ENCODE measurements around the gene CFAP54. TPM values are rescaled to one million over a fixed set of nuclear protein-coding genes. Genes with fewer than 3 reads are reported as not detected.
A peak's percentile ranks its signal among the peaks of the same experiment; 100 is the strongest.

Gene CFAP54
- total RNA-seq, 1 experiment from 2014 or later, result 0.16 TPM

DNA sequence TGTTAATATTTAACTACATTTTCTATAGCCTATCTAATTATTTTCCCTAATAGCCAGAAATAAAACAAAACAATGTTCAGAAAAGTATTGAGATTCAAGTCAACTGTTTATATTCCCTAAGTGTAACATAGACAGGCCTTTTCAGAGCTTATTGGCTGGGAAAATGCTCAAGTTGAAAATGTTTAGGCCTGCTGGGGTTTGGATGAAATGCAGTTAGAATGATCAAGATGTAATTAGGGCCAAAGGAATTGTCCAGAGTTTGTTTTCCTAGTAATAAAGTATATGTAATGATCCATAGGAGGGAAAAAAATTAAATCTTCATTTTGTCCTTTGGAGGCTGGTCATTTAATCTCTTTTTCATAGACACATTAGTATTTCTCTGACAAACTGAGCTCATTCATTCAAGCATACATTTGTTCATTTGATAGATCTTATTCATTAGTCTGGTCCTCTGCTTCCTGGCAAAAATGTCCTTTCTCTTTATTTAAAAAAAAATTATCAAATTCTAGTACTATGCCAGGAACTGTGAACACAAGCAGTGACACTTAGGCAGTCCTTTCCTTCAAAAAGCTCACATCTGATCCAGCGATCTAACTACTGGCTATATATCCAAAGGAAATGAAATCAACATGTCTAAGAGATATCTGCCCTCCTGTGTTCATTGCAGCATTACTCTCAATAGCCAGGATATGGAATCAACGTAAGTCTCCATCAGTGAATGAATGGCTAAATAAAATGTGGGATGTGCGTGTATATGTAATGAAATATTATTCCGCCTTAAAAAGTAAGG lies 377.6 kb downstream of the CFAP54 start:
- DNase-seq, result no peak
- Histone ChIP-seq H3K4me3 (no peak overlapping the region), H3K27ac (no peak overlapping the region), H3K36me3 (no peaks in the 10 kb centered on the region), H3K4me1 (no peaks in the 10 kb centered on the region), H3K9me3 (replicated peaks) (no peaks in the 10 kb centered on the region), H3K27me3 (no peaks in the 10 kb centered on the region)

DNA sequence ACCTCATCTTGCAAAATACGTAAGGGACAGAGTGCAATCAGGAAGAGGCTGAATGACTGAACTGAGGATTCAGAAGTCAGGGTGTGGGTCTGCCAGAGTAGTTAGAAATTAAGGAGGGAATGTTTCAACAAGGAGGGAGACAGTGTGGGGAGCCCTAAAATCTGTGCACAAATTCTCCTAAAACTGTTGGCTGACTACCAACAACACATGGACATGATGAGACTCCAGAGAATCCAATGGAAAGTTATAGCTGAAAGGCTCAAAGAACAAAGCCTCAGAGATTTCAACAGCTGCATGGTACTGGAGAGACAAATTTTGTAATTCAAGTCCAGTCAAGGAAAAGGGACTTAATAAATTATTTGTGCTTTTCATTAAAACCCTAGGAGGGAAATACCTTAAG lies 381.6 kb downstream of the CFAP54 start:
- no peak overlapping the region for H3K4me3 ChIP-seq
- no peaks in the 10 kb centered on the region for H3K36me3 ChIP-seq
- H3K4me1 ChIP-seq, result no peaks in the 10 kb centered on the region
- DNase-seq, result no peak
- H3K9me3 ChIP-seq (replicated peaks), result no peaks in the 10 kb centered on the region
- no peaks in the 10 kb centered on the region for H3K27me3 ChIP-seq
- no peak overlapping the region for H3K27ac ChIP-seq

DNA sequence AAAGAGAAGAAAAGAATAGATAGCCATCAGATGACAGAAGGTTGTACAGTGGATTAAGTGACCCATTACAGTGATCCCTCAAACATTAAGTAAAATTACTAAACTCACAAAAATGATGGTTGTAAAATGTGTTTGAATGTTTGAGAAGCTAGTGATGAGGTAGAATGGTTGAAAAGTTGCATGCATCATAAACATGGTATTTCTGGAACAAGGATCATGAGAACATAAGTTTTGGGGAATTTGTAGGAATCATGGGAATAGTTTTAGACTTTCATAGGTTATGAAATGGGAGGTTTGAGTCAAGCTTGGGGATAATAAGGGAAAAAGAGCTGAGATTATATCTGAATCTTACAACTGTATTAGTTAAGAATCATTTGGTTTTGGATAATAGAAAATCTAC lies 383.6 kb downstream of the CFAP54 start:
- no peak for DNase-seq
- Histone ChIP-seq H3K4me1 (no peaks in the 10 kb centered on the region), H3K27ac (no peak overlapping the region), H3K4me3 (no peak overlapping the region), H3K36me3 (no peaks in the 10 kb centered on the region), H3K9me3 (replicated peaks) (no peaks in the 10 kb centered on the region), H3K27me3 (no peaks in the 10 kb centered on the region)

DNA sequence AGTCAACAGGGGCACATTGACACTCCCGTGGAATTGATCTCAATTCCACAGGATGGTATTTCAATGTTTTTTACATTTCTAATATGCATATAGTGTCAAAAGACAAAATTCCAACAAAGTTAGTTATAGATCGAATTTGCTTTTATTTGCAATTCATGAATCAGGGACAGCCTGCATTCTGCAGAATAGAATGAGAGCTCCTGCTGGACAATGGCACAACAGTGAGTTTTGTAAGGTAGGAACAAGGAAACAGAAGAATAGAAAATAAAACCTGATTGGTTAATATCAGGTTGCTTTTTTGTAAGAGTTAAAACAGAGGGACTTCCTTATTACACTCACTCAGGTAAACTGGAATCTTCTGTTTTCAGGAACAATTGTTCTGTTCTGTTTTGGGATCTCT lies 384.8 kb downstream of the CFAP54 start:
- Histone ChIP-seq H3K4me3 (no peak overlapping the region), H3K27ac (no peak overlapping the region), H3K27me3 (no peaks in the 10 kb centered on the region), H3K9me3 (replicated peaks) (no peaks in the 10 kb centered on the region), H3K36me3 (no peaks in the 10 kb centered on the region), H3K4me1 (no peaks in the 10 kb centered on the region; the same call in 1 of the 2 replicates)
- no peak for DNase-seq

- Histone ChIP-seq H3K36me3 (no peaks in the 10 kb centered on the region), H3K27me3 (no peaks in the 10 kb centered on the region), H3K27ac (no peak overlapping the region), H3K4me3 (no peak overlapping the region), H3K4me1 (no peaks in the 10 kb centered on the region; the same call in 1 of the 2 replicates), H3K9me3 (replicated peaks) (no peaks in the 10 kb centered on the region)
- DNase-seq, result no peak
Observed at GRCh38 chr12:96876966-96877365, 387.6 kb downstream of the CFAP54 start.

DNA sequence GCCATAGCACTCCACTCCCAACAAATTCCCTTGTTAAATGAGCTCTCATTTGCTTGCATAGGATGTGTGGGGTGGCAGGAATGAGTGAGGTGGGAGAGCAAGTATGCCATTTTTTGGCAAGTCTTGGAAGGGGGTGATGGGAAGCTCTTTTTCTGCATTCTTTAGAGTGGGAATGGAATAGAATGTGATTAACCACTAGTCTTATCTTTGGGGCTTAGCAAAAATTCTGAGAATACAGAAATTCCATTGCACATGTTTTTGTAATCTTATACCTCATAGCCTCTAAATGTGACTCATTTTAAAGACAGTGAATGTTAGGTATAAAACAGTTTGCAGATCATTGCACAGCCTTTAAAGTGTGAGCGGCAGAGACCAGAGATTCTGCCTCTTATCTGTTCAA lies 389.3 kb downstream of the CFAP54 start:
- H3K9me3 ChIP-seq (replicated peaks), result no peaks in the 10 kb centered on the region
- no peak for DNase-seq
- no peaks in the 10 kb centered on the region; the same call in 1 of the 2 replicates for H3K4me1 ChIP-seq
- no peak overlapping the region for H3K27ac ChIP-seq
- H3K27me3 ChIP-seq, result no peaks in the 10 kb centered on the region
- no peaks in the 10 kb centered on the region for H3K36me3 ChIP-seq
- H3K4me3 ChIP-seq, result no peak overlapping the region

- no peak overlapping the region for H3K27ac ChIP-seq
- no peaks in the 10 kb centered on the region; the same call in 1 of the 2 replicates for H3K4me1 ChIP-seq
- H3K36me3 ChIP-seq, result no peaks in the 10 kb centered on the region
- DNase-seq, result peak; percentile 34 to 45
- H3K4me3 ChIP-seq, result no peak overlapping the region
- no peaks in the 10 kb centered on the region for H3K9me3 ChIP-seq (replicated peaks)
- no peaks in the 10 kb centered on the region for H3K27me3 ChIP-seq
Observed at GRCh38 chr12:96879301-96879700, 389.9 kb downstream of the CFAP54 start.

DNA sequence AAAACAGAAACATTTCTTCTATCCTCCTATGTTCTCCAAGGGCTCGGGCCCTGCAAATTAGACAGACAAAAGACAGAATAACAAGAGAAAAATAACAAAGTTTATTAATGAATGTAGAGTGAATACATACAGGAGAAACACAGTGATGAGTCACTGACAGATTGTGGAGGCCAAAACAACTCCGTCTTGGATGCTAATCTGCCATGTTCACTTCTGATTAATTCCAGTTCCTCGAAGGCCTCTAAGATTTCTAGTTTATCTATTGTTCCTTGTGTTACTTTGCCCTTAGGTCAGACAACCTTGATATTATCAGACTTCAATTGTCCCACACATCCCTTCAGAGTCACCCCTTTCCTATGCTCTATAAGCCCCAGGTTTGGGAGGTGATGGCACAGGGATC lies 390.8 kb downstream of the CFAP54 start:
- Histone ChIP-seq H3K36me3 (no peaks in the 10 kb centered on the region), H3K27me3 (no peaks in the 10 kb centered on the region), H3K4me1 (no peaks in the 10 kb centered on the region; the same call in 1 of the 2 replicates), H3K9me3 (replicated peaks) (no peaks in the 10 kb centered on the region), H3K4me3 (no peak overlapping the region), H3K27ac (no peak overlapping the region)
- no peak for DNase-seq

GRCh38 chr12:96881608-96882007 lies 392.2 kb downstream of the CFAP54 start:
- no peaks in the 10 kb centered on the region for H3K36me3 ChIP-seq
- DNase-seq, result no peak
- no peaks in the 10 kb centered on the region for H3K27me3 ChIP-seq
- H3K9me3 ChIP-seq (replicated peaks), result no peaks in the 10 kb centered on the region
- no peak overlapping the region for H3K4me3 ChIP-seq
- H3K27ac ChIP-seq, result no peak overlapping the region
- H3K4me1 ChIP-seq, result no peaks in the 10 kb centered on the region; the same call in 1 of the 2 replicates

DNA sequence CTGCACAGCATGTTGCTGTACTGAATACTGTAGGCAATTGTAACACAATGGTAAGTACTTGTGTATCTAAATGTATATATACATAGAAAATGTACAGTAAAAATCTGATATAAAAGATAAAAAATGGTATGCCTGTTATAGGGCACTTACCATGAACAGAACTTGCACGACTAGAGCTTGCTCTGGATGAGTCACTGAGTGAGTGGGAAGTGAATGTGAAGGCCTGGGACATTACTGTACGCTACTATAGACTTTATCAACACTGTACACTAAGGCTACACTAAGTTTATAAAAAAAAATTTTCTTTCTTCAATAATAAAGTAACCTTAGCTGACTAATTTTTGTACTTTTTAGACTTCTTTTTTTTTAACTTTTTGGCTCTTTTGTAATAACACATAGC lies 393.5 kb downstream of the CFAP54 start:
- no peak for DNase-seq
- Histone ChIP-seq H3K9me3 (replicated peaks) (no peaks in the 10 kb centered on the region), H3K27ac (no peak overlapping the region), H3K27me3 (no peaks in the 10 kb centered on the region), H3K36me3 (no peaks in the 10 kb centered on the region), H3K4me1 (no peaks in the 10 kb centered on the region; the same call in 1 of the 2 replicates), H3K4me3 (no peak overlapping the region)

- H3K27ac ChIP-seq, result no peak overlapping the region
- no peak for DNase-seq
Observed at GRCh38 chr12:96883571-96883970, 394.2 kb downstream of the CFAP54 start.

GRCh38 chr12:96886998-96887677 lies 397.8 kb downstream of the CFAP54 start:
- H3K27ac ChIP-seq, result no peak overlapping the region
- H3K27me3 ChIP-seq, result no peaks in the 10 kb centered on the region
- H3K4me3 ChIP-seq, result no peak overlapping the region
- H3K9me3 ChIP-seq (replicated peaks), result no peaks in the 10 kb centered on the region
- DNase-seq, result no peak
- H3K4me1 ChIP-seq, result no peaks in the 10 kb centered on the region
- H3K36me3 ChIP-seq, result no peaks in the 10 kb centered on the region

More at GRCh38 chr12:96883571-96883970, 394.2 kb downstream of the CFAP54 start:
- Histone ChIP-seq H3K4me3 (no peak overlapping the region), H3K36me3 (no peaks in the 10 kb centered on the region), H3K9me3 (replicated peaks) (no peaks in the 10 kb centered on the region), H3K27me3 (no peaks in the 10 kb centered on the region), H3K4me1 (no peaks in the 10 kb centered on the region; the same call in 1 of the 2 replicates)

GRCh38 chr12:96889273-96889933 lies 400.0 kb downstream of the CFAP54 start:
- Histone ChIP-seq H3K4me1 (no peaks in the 10 kb centered on the region), H3K4me3 (no peak overlapping the region), H3K36me3 (no peaks in the 10 kb centered on the region), H3K27ac (no peak overlapping the region), H3K9me3 (replicated peaks) (no peaks in the 10 kb centered on the region), H3K27me3 (no peaks in the 10 kb centered on the region)
- no peak for DNase-seq

- Histone ChIP-seq H3K27ac (no peak overlapping the region), H3K4me1 (no peaks in the 10 kb centered on the region)
Observed at GRCh38 chr12:96890331-96890730, 401.0 kb downstream of the CFAP54 start.

DNA sequence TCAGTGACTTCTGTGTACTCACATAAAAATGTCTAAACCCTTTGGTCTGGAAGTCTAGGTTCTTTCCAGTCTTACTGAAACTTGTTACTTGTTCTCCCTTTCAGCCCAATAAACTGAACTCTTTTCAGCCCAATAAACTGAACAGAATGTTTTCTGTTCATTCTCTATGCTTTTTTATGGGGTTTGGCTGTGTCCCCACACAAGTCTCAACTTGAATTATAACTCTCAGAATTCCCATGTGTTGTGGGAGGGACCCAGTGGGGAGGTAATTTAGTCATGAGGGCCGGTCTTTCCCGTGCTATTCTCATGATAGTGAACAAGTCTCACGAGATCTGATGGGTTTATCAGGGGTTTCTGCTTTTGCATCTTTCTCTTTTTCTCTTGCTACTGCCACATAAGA lies 402.7 kb downstream of the CFAP54 start:
- Histone ChIP-seq H3K4me1 (no peaks in the 10 kb centered on the region), H3K27ac (no peak overlapping the region), H3K36me3 (no peaks in the 10 kb centered on the region), H3K4me3 (no peak overlapping the region), H3K27me3 (no peaks in the 10 kb centered on the region), H3K9me3 (replicated peaks) (no peaks in the 10 kb centered on the region)
- DNase-seq, result no peak

More at GRCh38 chr12:96890331-96890730, 401.0 kb downstream of the CFAP54 start:
- no peak for DNase-seq
- no peak overlapping the region for H3K4me3 ChIP-seq
- no peaks in the 10 kb centered on the region for H3K36me3 ChIP-seq
- H3K27me3 ChIP-seq, result no peaks in the 10 kb centered on the region
- no peaks in the 10 kb centered on the region for H3K9me3 ChIP-seq (replicated peaks)
